Body of pancreas (tissue), 4 donors: Measurements from ENCODE around the gene KIAA0319L. TPM values are rescaled to one million over a fixed set of nuclear protein-coding genes. Genes with fewer than 3 reads are reported as not detected.

Source experiments
- ATAC-seq: fragments of 150-250 bp; one replicate; pipeline ENCODE4 v1.9.1; 2016
- DNase-seq, 4 donors: peaks; one replicate each; pipeline ENCODE4 v3.0.0-alpha.2; 2019
- H3K27ac ChIP-seq, 4 donors: fragments of 200-600 bp; sonication (generic); 1 replicate in 3 of 4; 2 replicates in 1 of 4; pipeline versions ENCODE4 v1.5.1 to v1.6.1; 2016 to 2019; ENCODE audit warnings: mild to moderate bottlenecking in 1 of 4, mixed read lengths in 1 of 4, moderate library complexity in 1 of 4
- H3K27me3 ChIP-seq, 2 donors: fragments of 200-600 bp; sonication (generic); one replicate each; pipeline ENCODE4 v1.6.0; 2016; ENCODE audit warnings: mild to moderate bottlenecking in 1 of 2
- H3K36me3 ChIP-seq, 2 donors: fragments of 200-600 bp; sonication (generic); replicated peaks in 1 of 2; 2 replicates each; pipeline ENCODE4 v1.5.1; 2016; ENCODE audit warnings: low read depth in 2 of 2; ENCODE audit not compliant: insufficient read depth in 1 of 2
- H3K4me1 ChIP-seq: fragments of 200-600 bp; sonication (generic); one replicate; pipeline ENCODE4 v1.6.0; 2016
- H3K4me3 ChIP-seq, 2 donors: fragments of 200-600 bp; sonication (generic); 1 replicate in 1 of 2; 2 replicates in 1 of 2; pipeline ENCODE4 v1.5.1; 2016 to 2019
- H3K9me3 ChIP-seq, 3 donors: fragments of 200-600 bp; sonication (generic); 1 replicate in 2 of 3; 2 replicates in 1 of 3; pipeline ENCODE4 v1.5.1; 2016
- POLR2A ChIP-seq, 3 donors: fragments of 450-650 bp; IDR thresholded peaks; one replicate each; pipeline ENCODE4 v1.6.1; 2016; ENCODE audit warnings: antibody characterized with exemption in 3 of 3, mild to moderate bottlenecking in 2 of 3
- WGBS, 2 donors: methylation state at CpG; one replicate each; pipeline ENCODE4 v1.1.5; 2017; 5-methylcytosine and 5-hydroxymethylcytosine counted together
- intact Hi-C: fragments of 100-400 bp; cut with DNase I; formaldehyde crosslinking; loops from one replicate; pipeline ENCODE4 v1.15.1; 2023
- total RNA-seq, 2 donors: library from RNA; depleted of rRNA; stranded (reverse); fragments of >200 nt; gene quantifications; one replicate each; pipeline ENCODE4 v1.1.0, GENCODE V29; 2016
- TF ChIP-seq, protein P1 (sequence below), 7 experiments: fragments of 450-650 bp in 4 of 7; fragments of 200-600 bp in 3 of 7; sonication (generic) in 3 of 7; IDR thresholded peaks; one replicate each; pipeline ENCODE4 v1.5.1; 2016 to 2019; ENCODE audit warnings: antibody characterized with exemption in 7 of 7

KIAA0319L gene
- total RNA-seq, 2 donors from 2014 or later = 61.0 to 74.5 TPM

DNA sequence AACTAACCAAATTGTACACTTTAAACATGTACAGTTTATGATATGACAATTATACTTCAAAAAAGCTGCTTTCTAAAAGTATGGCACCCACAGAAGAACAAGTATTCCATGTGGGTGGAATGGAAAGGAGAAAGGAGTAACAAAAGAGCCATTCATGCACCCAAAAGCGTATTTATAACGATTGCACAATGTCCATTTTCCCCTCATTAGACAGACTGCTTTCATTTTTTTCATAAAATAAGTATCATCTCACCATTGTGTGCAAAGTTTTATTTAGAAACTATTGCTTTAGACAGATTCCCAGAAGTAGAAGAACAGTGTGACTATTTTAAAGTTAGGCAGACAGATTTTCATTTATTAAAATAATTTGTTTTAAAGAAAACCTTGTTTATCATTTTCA, 59.6 kb downstream of the KIAA0319L start:
- intact Hi-C loops = no loop called here
- no peaks in the 10 kb centered on the region for H3K27me3 ChIP-seq
- WGBS, 2 donors = 54 to 73% methylated on average over 2 of the region's 2 CpGs
- peaks cover 11% of the 10 kb centered on the region for H3K4me1 ChIP-seq
- H3K9me3 ChIP-seq = no peaks in the 10 kb centered on the region
- H3K4me3 ChIP-seq = no peak overlapping the region
- H3K27ac ChIP-seq = no peak overlapping the region
- ATAC-seq (no peak), DNase-seq (no peak)
- H3K36me3 ChIP-seq = no peaks in the 10 kb centered on the region
- TF ChIP-seq, protein P1, sequence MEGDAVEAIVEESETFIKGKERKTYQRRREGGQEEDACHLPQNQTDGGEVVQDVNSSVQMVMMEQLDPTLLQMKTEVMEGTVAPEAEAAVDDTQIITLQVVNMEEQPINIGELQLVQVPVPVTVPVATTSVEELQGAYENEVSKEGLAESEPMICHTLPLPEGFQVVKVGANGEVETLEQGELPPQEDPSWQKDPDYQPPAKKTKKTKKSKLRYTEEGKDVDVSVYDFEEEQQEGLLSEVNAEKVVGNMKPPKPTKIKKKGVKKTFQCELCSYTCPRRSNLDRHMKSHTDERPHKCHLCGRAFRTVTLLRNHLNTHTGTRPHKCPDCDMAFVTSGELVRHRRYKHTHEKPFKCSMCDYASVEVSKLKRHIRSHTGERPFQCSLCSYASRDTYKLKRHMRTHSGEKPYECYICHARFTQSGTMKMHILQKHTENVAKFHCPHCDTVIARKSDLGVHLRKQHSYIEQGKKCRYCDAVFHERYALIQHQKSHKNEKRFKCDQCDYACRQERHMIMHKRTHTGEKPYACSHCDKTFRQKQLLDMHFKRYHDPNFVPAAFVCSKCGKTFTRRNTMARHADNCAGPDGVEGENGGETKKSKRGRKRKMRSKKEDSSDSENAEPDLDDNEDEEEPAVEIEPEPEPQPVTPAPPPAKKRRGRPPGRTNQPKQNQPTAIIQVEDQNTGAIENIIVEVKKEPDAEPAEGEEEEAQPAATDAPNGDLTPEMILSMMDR (IDR thresholded peaks at IDR 0.05) = no peak
- TF ChIP-seq POLR2A (IDR thresholded peaks at IDR 0.05) = no peak

DNA sequence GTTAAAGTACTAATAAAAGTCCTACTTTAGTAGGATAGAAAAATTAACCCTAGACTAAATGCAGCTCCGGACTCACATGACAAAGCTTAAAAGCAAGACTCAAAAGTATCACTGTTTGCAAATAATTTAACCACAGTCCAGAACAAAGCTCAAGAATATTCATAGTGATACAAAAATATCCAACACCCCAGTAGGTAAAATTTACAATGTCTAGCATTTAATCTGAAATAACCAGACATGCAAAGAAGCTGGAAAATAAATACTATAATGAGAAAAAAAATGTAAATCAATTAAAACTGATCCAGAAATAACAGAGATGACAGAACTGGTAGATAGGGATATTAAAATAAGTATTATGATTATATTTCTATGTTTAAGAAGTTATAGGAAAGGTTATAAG, 67.0 kb downstream of the KIAA0319L start:
- intact Hi-C loops = no loop called here
- Histone ChIP-seq H3K27me3 (no peaks in the 10 kb centered on the region), H3K9me3 (no peaks in the 10 kb centered on the region), H3K4me1 (no peaks in the 10 kb centered on the region), H3K4me3 (no peak overlapping the region), H3K36me3 (no peaks in the 10 kb centered on the region), H3K27ac (no peak overlapping the region)
- DNase-seq (no peak), ATAC-seq (no peak)
- 96 to 100% methylated on average over 1 of the region's 1 CpG for WGBS, 2 donors
- TF ChIP-seq POLR2A (IDR thresholded peaks at IDR 0.05) = no peak
- TF ChIP-seq, protein P1 (IDR thresholded peaks at IDR 0.05) = no peak

DNA sequence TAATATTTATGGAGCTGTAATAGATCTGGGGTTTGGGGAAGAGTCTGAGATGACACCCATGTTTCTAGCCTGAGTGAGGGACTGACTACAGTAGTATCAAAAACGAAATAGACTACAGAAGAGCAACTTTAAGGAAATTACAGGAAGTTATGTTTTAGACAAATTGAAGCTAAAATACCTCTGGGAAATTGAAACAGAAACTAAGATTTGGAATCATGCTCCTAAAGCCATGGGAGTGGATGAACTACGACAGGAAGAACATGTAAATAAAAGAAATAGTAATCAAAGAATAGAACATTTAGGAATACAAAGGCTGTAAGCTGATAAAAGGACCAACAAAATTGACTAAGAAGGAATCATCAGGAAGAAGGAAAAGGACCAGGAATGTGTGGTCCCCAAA, 68.9 kb downstream of the KIAA0319L start:
- Histone ChIP-seq H3K27me3 (no peaks in the 10 kb centered on the region), H3K4me1 (no peaks in the 10 kb centered on the region), H3K9me3 (no peaks in the 10 kb centered on the region), H3K36me3 (no peaks in the 10 kb centered on the region), H3K4me3 (no peak overlapping the region), H3K27ac (no peak overlapping the region)
- ATAC-seq (no peak), DNase-seq (no peak)
- no peak for TF ChIP-seq POLR2A (IDR thresholded peaks at IDR 0.05)
- TF ChIP-seq, protein P1 (IDR thresholded peaks at IDR 0.05) = no peak
- WGBS, 2 donors = 51 to 64% methylated on average over 2 of the region's 2 CpGs
- intact Hi-C loops = no loop called here

DNA sequence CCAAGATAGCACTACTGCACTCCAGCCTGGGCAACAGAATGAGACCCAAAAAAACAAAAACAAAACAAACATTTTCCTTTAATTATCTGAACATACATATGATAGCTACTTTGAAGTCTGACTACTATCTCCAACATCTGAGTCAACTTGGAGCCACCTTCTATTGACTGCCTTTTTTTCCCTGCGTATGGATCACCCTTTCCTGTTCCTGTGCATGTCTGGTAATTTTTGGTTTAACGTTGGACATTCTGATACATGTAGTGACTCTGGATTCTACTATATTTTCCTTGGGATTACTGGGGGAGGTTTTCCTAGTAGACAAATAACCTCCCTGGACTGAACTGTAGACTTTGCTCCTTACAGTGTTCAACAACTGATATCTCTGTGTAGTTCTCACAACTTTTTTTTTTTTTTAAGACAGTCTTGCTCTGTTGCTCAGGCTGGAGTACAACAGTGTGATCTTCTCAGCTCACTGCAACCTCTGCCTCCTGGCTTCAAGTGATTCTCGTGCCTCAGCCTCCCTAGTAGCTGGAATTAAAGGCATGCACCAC, 70.3 kb downstream of the KIAA0319L start:
- Histone ChIP-seq H3K36me3 (no peaks in the 10 kb centered on the region), H3K27ac (no peak overlapping the region), H3K9me3 (no peaks in the 10 kb centered on the region), H3K27me3 (no peaks in the 10 kb centered on the region), H3K4me1 (no peaks in the 10 kb centered on the region), H3K4me3 (no peak overlapping the region)
- TF ChIP-seq, protein P1 (IDR thresholded peaks at IDR 0.05) = no peak
- no peak for TF ChIP-seq POLR2A (IDR thresholded peaks at IDR 0.05)
- intact Hi-C loops = no loop called here
- no peak for DNase-seq
- 86 to 88% methylated on average over 3 of the region's 3 CpGs for WGBS, 2 donors
- no peak for ATAC-seq

DNA sequence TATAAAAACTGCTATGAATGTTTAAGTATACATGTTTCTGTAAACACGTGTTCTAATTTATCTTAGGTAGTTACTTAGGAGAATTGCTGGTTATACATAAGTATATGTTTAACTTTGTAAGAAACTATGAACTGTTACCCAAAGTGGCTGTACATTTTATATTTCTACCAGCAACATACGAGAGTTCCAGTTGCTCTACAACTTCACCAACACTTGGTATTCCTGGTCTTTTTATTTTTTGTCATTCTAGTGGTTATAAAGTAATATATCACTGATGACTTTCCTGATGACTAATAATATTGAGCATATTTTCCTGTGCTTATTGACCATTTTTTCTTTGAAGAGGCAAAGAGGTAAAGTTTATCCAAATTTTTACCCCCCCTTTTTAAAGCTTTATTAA, 76.0 kb downstream of the KIAA0319L start:
- ATAC-seq (no peak), DNase-seq (no peak)
- H3K4me1 ChIP-seq = no peaks in the 10 kb centered on the region
- H3K36me3 ChIP-seq = peaks cover 0 to 3% of the 10 kb centered on the region in 2 donors
- no peaks in the 10 kb centered on the region for H3K27me3 ChIP-seq
- no peak overlapping the region for H3K27ac ChIP-seq
- WGBS, 2 donors = 99 to 100% methylated on average over 2 of the region's 2 CpGs
- H3K9me3 ChIP-seq = no peaks in the 10 kb centered on the region
- TF ChIP-seq, protein P1 (IDR thresholded peaks at IDR 0.05) = no peak
- no peak for TF ChIP-seq POLR2A (IDR thresholded peaks at IDR 0.05)
- no peak overlapping the region for H3K4me3 ChIP-seq
- intact Hi-C loops = no loop called here
